HG03442 (cell line): ENCODE data around the gene CCNL2.
"Not testable (repeated sequence)": the region's sequence is repeated elsewhere in the genome, so short reads cannot be mapped to it uniquely, and the experiment has no call there.

Source experiments
- ATAC-seq: cut with Tn5 transposase; IDR thresholded peaks from one replicate; pipeline ENCODE4 v1.9.1; 2021; ENCODE audit warnings: mild to moderate bottlenecking, moderate library complexity; ENCODE audit not compliant: unreplicated experiment

CCNL2 gene

DNA sequence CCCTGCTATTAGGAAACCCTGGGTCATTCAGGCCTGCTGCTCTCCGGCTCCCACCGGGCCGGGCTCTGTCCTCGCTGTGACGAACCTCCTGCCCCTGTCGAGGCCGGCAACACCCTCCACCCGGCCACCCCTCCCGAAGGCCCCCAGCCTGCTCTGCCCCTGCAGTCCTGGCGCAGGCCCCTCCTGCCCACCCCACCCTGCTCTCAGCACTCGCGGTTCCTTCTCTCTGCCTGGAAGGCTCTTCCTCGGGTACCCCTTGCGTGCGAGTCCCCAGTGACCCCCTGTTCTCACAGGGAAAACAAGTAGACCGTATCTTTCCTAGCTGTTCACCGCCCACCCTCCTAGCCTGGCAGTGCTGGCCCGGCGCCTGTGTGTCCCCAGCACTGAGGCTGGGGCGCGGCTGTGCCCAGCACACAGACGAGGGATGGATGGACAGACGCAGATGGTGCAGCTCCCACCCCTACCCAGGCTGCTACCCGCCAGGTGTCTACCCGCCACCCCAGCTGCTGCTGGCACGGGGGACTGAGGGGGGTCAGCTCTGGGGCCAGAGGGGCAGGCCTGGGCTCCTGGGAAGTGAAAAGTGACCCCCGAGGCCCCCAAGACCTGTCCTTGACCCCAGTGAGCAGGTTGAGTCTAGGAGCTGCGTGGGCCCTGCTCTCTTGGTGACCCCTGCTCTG is 33.3 kb upstream of the CCNL2 start:
- no peak for ATAC-seq

DNA sequence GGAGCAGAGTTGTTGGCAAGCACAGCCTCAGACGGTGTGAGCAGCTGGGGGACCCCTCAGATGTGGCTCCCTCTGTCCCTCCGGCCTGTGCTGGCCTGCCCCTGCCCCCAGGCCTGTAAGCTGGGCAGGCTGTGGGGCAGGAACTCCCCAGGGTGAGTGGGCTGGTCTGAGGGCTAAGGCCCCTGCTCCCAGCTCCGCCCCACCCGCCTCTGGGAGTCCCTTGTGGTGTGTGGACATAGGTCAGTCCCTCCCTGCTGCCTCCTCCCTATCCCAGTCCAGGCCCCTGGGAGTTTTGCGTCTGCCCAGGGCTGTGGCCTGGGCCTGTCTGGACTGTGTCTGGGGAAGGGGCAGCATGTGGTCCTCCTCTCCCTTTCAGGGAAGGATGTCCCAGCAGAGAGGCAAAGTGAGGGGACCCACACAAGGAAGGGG is 32.7 kb upstream of the CCNL2 start:
- no peak for ATAC-seq

DNA sequence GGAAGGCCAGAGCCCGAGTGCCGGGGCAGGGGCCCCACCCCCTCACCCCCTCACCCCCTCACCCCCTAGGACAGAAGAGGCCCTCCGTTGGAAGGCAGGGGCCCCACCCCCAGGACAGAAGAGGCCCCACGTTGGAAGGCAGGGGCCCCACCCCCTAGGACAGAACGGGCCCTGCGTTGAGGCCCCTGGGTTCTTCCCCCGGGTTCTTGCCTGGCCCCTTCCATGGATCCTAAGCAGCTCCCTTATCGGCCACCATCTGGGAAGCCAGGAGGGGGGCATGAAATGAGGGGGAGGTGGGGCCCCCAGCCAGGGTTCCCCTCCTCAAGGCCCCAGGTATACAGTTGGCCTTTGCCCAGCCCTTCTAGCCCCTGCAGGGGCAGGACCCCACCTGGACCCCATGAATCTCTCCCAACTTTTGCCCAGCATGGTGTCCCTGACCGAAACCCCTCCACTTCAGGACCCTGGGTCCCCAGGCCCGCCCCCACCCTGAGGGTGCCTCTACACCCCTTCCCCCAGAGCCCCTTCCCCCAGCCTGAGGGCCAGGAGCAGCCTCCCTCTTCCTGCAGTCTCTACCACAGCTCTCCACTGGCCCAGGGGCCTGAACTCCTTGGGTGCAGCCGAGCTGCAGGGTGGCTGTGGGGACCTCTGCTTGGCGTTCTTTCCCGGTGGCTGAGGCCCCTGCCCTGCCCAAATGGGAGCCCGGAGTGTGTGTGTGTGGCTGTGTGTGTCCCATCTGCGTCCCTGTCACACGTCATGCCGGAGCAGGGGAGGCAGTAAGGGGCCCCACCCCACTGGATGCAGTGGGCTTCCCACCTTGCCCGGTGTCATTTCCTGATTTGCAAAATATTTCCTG is 32.1 kb upstream of the CCNL2 start:
- ATAC-seq: no peak

DNA sequence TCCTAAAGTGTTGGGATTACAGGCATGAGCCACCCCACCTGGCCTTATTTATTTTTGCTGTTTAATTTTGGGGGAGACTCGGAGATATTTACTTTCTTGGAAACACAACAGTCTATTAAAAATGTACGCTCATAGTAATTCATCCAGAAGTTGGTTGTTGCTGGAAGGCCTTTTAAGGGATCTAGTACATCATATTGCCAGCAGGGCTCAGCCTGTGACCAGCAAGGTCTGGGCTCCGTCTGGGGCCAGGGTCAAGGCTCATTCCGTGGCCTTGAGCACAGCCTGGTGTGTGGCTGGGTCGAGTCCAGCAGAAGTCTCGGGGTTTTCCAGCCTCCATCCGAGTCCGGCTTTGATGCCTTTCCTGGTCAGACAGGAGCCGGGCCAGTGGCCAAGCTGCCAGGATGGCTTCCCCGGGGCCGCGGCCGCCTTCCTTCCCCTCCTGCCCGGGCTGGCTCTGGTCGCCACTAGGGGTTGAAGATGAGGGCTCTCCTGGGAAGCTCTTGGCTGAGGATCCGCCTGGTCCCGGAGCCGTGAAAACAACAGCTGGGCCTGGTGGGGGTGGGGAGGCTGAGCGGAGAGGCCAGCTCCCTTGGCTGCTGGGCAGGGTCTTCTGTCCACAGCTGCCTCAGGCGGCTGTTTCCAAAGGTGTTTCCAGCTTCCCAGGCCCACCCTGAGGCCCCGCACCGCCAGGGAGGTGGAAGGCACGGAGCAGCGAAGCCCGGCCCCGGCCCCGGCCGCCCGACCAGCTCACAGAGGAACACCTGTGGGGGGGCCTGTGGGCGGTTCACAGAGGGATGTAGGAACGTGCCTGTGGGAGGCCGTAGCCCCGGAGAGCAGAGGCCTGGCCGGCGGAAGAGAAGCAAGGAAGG is 31.2 kb upstream of the CCNL2 start:
- ATAC-seq: no peak

DNA sequence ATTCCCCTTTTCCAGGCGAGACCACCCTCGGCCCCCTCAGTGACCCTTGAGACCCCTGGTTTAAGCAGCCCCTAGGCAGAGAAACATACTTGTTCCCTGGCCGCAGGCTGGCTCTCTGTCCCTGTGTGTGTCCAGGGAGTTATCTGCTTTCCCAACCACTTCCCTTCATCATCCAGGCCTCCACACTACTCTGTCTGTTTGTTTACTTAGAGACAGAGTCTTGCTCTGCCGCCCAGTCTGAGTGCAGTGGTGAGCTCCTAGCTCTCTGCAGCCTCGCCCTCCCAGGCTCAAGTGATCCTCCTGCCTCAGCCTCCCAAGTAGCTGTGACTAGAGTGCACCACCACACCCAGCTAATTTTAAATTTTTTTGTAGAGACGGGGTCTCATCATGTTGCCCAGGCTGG is 30.5 kb upstream of the CCNL2 start:
- ATAC-seq: no peak

DNA sequence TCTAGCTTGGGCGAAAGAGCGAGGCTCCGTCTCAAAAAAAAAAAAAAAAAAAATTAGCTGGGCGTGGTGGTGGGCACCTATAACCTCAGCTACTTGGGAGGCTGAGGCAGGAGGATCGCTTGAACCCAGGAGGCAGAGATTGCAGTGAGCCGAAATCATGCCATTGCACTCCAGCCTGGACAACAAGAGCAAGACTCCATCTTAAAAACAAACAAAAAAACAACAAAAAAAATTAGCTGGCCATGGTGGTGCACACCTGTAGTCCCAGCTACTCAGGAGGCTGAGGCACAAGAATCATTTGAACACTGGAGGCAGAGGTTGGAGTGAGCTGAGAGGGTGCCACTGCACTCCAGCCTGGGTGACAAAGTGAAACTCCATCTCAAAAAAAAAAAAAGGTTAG is 29.8 kb upstream of the CCNL2 start:
- ATAC-seq: not testable (repeated sequence)

DNA sequence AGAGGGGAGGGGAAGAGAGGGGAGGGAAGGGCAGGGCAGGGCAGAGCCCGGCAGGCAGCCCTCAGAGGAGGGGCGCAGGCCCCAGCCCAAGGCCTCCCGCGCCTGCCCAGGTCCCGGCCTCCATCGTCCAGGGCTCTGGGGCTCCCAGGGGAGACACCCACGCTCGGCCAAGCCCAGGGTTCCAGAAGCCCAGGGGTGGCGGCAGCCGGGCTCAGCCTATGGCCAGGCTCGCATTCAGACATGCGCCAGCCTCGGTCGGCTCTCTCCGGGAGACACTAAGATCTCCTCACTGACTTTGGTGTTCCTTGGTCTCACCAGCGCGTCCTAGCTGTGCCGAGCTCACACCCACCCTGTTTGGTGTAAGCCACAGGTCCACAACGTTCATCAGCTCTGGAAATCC is 29.0 kb upstream of the CCNL2 start:
- no peak for ATAC-seq

DNA sequence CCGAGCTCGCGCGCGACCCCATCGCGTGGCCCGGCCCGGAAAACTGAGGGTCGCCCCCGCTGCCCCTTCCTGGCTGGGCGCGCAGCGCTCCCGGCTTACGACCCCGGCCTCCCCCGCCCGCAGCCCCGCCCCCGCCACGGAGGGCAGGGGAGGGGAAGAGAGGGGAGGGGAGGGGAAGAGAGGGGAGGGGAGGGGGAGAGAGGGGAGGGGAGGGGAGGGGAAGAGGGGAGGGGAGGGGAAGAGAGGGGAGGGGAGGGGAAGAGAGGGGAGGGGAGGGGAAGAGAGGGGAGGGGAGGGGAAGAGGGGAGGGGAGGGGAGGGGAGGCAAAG is 28.6 kb upstream of the CCNL2 start:
- ATAC-seq: no peak

DNA sequence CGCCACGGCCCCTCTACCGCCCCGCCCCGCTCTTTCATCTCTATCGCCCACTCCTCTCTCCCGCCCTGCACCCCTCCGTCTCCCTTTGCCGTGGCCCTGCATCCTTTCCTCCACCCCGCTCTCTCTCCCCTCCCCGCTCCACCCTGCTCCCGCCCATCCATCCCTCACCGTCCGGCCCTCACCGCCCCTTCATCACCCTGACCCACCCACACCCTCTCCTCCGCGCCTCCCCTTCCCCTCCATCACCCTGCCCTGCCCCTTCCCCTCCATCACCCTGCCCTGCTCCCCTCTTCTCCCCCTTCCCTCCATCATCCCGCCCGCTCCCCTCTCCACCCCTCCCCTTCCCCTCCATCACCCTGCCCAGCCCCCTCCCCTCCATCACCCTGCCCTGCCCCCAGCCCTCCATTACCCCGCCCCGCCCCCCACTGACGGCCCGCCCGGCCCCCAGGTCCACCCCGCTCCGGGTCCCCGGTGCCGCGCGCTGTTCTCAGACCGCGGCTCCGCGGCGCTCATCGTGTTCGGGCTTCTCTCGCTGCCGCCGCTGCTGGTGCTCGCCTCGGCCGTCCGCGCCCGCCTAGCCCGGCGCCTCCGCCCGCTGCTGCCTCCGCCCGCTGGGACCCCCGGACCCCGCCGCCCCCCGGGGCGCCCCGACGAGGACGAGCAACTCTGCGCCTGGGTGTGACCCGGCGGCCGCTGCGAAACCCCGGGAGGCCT is 28.1 kb upstream of the CCNL2 start:
- no peak for ATAC-seq

DNA sequence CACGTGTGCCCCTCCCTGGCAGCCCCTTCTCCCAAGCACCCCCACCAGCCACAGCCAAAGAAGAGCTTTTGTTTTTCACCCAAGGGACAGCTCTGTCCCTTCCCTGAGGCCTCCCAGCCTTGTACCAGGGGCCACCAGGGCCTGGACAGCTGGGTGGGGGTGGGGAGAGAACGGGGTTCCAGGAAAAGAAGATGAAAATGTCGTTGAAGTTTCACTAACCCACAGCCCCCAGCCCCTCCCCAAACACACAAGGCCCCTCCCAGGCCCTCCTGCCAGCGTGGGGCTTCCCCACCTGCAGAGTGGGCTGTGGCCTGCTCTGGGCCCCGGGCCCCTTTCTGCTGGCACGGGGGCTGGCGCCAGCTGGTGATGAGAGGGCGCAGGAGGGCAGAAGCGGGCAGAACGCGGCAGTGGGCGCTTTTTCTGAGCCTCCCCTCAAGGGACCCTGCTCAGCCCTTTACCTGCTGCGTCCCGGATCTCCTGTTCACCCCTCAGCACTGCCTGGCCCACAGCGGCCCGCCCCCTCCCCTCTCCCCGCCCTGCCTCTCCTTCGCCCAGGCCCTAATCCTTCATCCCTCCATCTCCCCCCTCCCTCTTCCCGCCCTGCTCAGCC is 27.5 kb upstream of the CCNL2 start:
- no peak for ATAC-seq

DNA sequence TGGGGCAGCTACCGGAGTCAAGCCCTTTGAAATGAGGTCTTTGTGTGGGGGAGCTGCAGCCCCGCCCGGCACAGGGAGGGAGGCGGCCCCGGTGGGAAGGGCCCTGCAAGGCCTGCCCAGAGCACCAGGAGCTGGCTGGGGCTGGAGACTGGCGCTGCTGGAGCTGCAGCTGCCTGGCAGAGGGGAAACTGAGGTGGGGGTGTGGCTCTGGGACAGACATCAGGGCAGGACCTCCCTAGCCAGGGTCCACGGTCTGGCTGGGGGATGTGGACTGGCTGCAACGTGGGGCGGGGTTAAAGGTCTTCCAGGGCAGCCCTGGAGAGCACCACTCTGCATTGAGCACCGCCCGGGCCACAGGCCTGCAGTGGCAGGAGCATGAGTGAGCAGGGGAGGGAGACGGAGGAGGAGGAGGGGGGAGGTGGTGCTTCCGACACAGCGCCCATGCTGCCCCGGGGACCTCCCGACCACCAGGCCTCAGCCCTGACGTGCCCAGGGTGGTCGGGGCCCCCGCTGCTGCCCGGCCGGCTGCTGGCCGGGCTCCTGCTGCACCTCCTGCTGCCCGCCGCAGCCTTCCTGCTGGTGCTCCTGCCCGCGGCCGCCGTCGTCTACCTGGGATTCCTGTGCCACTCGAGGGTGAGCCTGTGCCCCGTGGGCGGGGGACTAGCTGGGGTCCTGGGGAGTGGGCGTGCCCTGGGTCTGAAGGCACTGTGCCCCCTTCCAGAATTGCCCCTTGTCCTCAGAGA is 26.8 kb upstream of the CCNL2 start:
- no peak for ATAC-seq

DNA sequence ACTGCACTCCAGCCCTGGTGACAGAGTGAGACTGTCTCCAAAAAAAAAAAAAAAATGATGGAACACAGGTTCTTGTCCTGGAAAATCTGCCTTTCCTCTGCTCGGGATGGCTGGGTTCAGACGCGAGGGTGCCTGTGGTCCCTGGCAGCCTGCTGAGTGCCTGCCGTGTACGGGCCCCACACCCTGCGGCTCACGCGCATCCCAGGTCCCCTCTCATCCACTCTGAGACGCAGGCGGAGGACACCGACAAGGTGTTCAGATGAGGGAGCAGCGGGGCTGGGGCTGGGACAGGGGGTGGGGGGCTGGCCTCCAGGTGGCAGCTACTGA is 26.3 kb upstream of the CCNL2 start:
- ATAC-seq: no peak

DNA sequence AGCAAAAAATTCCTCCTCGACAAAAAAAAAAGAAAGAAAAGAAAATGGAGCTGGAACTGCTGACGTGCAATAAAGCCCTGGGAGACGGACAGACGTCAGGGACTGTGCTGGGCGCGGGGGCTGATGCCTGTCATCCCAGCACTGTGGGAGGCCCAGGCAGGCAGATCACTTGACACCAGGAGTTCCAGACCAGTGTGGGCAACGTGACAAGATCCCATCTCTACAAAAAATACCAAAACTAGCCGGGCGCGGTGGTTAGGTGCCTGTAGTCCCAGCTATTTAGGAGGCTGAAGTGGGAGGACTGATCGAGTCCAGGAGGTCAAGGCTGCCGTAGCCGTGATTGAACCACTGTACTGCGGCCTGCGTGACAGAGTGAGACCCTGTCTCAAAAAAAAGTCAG is 25.6 kb upstream of the CCNL2 start:
- no peak for ATAC-seq

DNA sequence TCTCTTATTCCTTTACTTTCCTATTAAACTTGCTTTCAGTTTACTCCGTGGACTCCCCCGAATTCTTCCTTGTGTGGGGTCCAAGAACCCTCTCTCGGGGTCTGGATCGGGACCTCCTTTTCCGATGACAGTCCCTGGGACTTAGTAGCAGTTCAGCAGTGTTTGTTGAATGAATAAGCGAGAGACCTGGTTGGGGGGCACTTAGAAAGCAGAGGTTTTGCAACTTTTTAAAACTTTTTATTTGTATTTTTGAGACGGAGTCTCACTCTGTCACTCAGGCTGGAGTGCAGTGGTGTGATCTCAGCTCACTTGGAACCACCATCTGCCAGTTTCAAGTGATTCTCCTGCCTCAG is 24.1 kb upstream of the CCNL2 start:
- ATAC-seq: no peak

DNA sequence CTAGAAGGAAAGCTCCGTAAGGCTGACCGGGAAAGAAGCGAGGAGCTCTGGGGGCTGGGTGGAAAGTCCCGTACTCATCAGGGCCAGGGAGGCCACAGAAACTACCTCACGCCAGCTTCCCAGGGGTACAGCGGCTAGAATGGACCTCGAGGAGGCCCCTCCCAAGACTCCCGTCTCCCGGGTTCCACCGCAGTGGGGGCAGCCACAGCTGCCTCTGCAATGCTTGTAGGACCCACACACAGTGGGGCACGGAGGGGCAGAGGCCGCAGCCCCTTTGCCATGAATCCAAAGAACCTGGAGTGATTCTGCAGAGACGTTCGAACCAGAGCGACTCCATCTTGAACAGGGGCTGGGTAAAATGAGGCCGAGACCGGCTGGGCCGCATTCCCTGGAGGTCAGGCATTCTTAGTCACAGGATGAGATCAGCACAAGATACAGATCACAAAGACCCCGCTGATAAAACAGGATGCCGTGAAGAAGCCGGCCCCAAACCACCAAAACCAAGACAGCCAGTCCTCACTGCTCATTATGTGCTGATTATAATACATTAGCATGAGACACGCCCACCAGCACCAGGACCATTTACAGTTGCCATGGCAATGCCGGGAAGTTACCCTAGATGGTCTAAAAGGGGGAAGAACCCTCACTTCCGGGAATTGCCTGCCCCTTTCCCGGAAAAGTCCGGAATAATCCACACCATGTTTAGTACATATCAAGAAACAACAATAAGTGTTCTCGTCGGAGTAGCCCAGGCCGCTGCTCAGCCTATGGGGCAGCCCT is 23.5 kb upstream of the CCNL2 start:
- ATAC-seq: no peak

DNA sequence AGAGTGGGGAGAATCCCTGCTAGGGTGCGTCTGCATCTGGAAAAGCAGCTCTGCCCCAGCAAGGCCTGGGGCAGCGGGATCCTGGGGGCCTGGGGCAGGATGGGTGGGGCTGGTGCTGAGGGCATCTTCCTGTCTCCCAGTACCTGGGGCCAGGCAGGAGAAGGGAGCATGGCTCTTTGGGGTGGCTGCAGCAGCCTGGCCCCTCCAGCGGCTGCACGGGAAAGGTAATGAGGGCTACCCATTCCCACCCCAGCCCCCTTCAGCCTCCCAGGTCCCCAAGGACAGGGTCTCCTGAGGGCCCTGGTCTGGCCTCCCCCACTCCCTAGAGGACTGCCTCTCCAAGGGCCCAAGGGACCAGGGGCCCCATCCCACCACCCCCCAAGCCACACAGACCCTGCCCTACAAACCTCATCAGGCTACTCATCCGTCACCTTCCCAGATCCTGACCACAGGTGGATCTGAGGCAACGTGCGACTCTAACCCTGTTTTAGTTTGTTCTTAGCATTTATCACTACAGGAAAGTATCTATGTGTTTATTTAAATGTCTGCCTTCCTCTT is 22.9 kb upstream of the CCNL2 start:
- no peak for ATAC-seq

DNA sequence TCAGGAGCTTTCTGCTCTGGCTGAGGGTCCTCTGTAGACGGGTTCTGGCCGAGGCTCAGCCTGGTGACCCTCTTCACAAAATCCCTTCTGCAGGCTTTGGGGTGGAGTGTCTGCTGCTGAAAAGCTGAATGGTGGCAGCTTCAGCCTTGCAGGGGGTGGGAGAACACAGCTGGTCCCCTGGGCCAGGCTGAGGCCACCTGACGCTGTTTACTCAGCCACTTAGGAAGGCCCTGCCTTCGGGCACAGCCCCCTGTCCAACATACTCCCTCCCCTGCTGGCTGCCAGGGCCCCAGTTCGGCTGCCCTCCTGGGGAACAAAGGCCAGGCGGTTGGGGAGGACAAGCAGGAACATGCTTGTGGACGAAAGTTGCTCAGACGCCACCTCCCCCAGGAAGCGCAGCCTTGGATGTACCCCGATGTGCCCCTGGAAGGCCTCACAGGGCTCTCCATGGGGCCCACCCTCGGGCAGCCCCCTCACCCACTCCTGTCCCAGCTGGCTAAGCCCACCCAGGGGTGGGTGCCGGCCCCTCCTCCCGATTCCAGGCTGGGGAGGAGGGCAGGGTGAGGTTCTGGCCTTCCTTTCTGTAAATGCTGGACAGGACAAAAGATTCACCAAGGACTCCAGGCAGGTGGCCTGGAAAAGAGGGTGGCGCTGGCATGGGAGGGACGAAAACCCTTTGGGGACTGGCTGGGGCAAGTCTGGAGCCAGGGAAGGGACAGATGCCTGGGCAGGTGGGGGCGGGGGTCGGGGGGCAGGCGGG is 22.2 kb upstream of the CCNL2 start, which contains the start of gene ANKRD65:
Gene ANKRD65, minus strand, starts transcription at position 130 of the 760 bp plus-strand sequence. CDS start 271 bp downstream, outside the sequence.
- no peak for ATAC-seq

DNA sequence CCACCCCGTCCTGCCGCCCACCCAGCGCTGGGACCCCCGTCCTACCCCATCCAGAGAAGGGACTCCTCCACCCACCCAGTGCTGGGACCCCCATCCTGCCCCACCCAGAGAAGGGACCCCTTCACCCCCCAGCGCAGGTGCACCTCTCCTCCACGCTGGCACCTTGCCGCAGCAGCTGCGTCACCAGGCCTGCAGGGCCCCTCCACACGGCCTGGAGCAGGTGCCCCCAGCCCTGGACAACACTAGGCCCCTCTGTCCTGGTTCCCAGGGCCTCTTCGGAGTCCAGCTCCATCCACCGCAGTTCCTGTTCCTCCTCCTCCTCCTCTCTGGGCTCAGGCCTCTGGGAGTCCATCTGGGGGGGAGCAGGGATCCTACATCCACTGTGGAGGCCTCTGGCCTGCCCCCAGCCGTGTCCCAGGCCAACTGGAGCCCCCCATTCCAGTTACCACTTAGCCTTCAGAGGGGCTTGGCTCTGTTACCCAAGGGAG is 21.6 kb upstream of the CCNL2 start:
- ATAC-seq: no peak
